ENCODE results near the gene SDHAF2.
A peak's percentile ranks its signal among the peaks of the same experiment; 100 is the strongest.
"Not testable (repeated sequence)": the region's sequence is repeated elsewhere in the genome, so short reads cannot be mapped to it uniquely, and the experiment has no call there.

The SDHAF2 gene

GRCh38 chr11:61429691-61430582 lies at the start of gene SDHAF2, which contains the start of gene CPSF7:
SDHAF2 (plus strand) TSS chr11:61430124; CDS start chr11:61430147, 23 bp downstream.
CPSF7 (minus strand) TSS chr11:61429975; CDS start chr11:61429235, 740 bp downstream.
- H3K27ac ChIP-seq, result peak within 1 kb of the TSS; percentile 96 to 97
- H3K4me3 ChIP-seq, result peak within 1 kb of the TSS; percentile 92
- no peak for TF ChIP-seq CTCF (IDR thresholded peaks at IDR 0.05)
- DNase-seq (ENCODE audit: low spot score), result peak; percentile 97

GRCh38 chr11:61380884-61381283 lies 49.0 kb upstream of the SDHAF2 start:
- TF ChIP-seq CTCF (IDR thresholded peaks at IDR 0.05), result no peak
- H3K27ac ChIP-seq, result no peak overlapping the region
- H3K4me3 ChIP-seq, result no peak overlapping the region
- DNase-seq (ENCODE audit: low spot score), result no peak

- H3K27ac ChIP-seq; H3K4me3 ChIP-seq; DNase-seq (ENCODE audit: low spot score): not testable (repeated sequence)
Measured at GRCh38 chr11:61383859-61384258, 46.1 kb upstream of the SDHAF2 start.

GRCh38 chr11:61384271-61385242 lies 45.4 kb upstream of the SDHAF2 start:
- H3K27ac ChIP-seq, result no peak overlapping the region
- DNase-seq (ENCODE audit: low spot score), result no peak
- no peak for TF ChIP-seq CTCF (IDR thresholded peaks at IDR 0.05)
- no peak overlapping the region for H3K4me3 ChIP-seq

- no peak overlapping the region for H3K4me3 ChIP-seq
- no peak for DNase-seq (ENCODE audit: low spot score)
- H3K27ac ChIP-seq, result no peak overlapping the region
- no peak for TF ChIP-seq CTCF (IDR thresholded peaks at IDR 0.05)
Measured at GRCh38 chr11:61390161-61390560, 39.8 kb upstream of the SDHAF2 start.

- no peak for DNase-seq (ENCODE audit: low spot score)
- Histone ChIP-seq H3K27ac (peak overlapping the region; percentile 57 to 84), H3K4me3 (peak overlapping the region; percentile 82)
- TF ChIP-seq CTCF (IDR thresholded peaks at IDR 0.05), result no peak
Measured at GRCh38 chr11:61392981-61393595, 36.8 kb upstream of the SDHAF2 start.

- no peak for DNase-seq (ENCODE audit: low spot score)
- no peak for TF ChIP-seq CTCF (IDR thresholded peaks at IDR 0.05)
- Histone ChIP-seq H3K4me3 (no peak overlapping the region), H3K27ac (no peak overlapping the region)
Measured at GRCh38 chr11:61401173-61401572, 28.8 kb upstream of the SDHAF2 start.
